ENCODE measurements around the gene MFSD2A.

Gene MFSD2A

DNA sequence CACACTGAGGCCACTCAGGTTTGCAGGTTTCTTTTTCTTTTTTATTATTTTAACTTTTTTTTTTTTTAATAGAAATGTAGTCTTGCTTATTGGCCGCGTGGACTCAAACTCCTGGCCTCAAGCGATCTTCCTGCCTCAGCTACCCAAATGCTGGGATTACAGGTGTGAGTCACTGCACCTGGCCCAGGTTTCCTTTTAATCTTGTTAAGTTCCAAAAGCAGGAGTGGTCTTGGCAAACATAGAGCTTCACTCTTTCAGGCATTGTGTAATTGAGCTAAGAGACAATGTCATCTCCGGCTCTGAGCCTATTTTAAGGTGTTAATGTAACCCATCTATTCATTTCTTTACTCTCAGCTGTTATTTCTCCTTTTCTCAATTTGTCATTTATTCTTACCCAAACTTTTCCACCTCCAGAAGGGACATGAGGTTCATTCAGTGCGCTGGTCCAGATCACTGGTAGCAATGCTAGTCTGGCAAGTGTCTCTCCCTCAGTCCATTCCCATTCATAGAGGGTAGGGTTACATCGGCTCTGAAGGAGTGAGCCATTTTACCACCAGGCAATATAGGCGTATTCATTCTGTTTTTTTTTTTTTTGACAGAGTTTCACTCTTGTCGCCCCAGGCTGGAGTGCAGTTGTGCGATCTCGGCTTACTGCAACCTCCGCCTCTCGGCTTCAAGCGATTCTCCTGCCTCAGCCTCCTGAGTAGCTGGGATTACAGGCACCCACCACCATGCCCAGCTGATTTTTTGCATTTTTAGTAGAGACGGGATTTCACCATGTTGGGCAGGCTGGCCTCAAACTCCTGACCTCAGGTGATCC lies 11.3 kb upstream of the MFSD2A start:
- H3K27ac ChIP-seq (ENCODE audit: low read length): no peak overlapping the region
- peaks cover 0 to 5% of the 10 kb centered on the region in 2 donors for H3K4me1 ChIP-seq (ENCODE audit: control insufficient read depth in 1 of 2, insufficient read depth in 2 of 2, low read length in 2 of 2)
- no peak overlapping the region for H3K4me3 ChIP-seq (ENCODE audit: low read depth in 1 of 2, low read length in 2 of 2)
- no peaks in the 10 kb centered on the region for H3K9me3 ChIP-seq (ENCODE audit: control insufficient read depth in 1 of 2, low read length in 2 of 2)
- no peaks in the 10 kb centered on the region for H3K36me3 ChIP-seq (ENCODE audit: control insufficient read depth in 1 of 2, insufficient read depth in 2 of 2, low read length in 2 of 2)
- H3K27me3 ChIP-seq (ENCODE audit: low read depth, low read length): no peaks in the 10 kb centered on the region

DNA sequence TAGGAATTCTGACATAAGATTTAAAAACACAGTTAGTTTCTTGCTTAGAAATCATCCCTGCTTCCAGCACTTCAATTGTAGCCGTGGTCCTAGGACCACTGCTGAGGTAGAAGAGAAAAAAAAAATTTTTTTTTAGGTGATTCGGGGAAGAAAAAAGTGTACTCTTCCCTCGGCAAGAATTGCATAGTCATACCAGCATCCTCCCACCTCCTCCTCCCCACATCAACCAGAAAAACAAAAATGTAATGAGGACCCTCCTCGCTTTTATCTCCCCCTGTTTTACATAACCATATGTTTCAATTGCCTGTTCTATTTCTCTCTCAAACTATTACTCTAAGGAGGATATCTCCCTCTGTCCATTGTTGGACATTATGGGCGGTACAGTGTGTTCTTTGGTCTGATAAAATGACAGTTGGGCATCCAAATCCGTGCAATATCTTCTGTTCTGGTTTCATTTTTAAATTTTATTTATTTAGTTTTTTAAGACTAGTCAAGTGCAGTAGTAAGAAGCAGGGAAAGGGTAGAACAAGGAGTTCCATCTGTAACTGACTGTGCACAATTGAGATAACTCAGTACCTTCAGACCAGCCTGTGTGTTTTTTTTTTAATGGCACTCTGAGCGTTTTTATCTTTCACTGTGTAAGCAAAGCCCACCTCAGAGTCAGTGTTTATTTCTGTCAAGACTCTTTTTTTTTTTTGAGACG lies 10.4 kb upstream of the MFSD2A start:
- Histone ChIP-seq H3K36me3 (ENCODE audit: control insufficient read depth in 1 of 2, insufficient read depth in 2 of 2, low read length in 2 of 2) (no peaks in the 10 kb centered on the region), H3K9me3 (ENCODE audit: control insufficient read depth in 1 of 2, low read length in 2 of 2) (no peaks in the 10 kb centered on the region), H3K4me1 (ENCODE audit: control insufficient read depth in 1 of 2, insufficient read depth in 2 of 2, low read length in 2 of 2) (peaks cover 0 to 5% of the 10 kb centered on the region in 2 donors), H3K27ac (ENCODE audit: low read length) (no peak overlapping the region), H3K27me3 (ENCODE audit: low read depth, low read length) (no peaks in the 10 kb centered on the region), H3K4me3 (ENCODE audit: low read depth in 1 of 2, low read length in 2 of 2) (no peak overlapping the region)

DNA sequence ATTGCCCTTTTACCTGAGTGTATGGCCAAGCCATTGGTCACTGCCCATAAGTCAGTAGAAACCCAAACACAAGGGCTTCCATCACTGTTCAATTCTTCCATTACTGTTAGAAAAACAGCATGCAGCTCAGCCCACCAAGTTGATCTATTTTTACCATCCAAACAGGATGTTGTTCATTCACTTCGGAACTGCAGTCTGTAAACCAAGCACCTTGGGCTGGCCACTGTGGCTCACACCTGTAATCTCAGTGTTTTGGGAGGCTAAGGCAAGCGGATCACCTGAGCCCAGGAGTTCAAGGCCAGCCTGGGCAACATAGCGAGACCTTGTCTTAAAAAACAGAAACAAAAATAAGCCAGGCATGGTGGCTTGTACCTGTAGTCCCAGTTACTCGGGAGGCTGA lies 8.7 kb upstream of the MFSD2A start:
- H3K4me1 ChIP-seq (ENCODE audit: control insufficient read depth in 1 of 2, insufficient read depth in 2 of 2, low read length in 2 of 2): peaks cover 0 to 5% of the 10 kb centered on the region in 2 donors
- no peak overlapping the region for H3K27ac ChIP-seq (ENCODE audit: low read length)
- no peaks in the 10 kb centered on the region for H3K36me3 ChIP-seq (ENCODE audit: control insufficient read depth in 1 of 2, insufficient read depth in 2 of 2, low read length in 2 of 2)
- no peaks in the 10 kb centered on the region for H3K9me3 ChIP-seq (ENCODE audit: control insufficient read depth in 1 of 2, low read length in 2 of 2)
- no peak overlapping the region for H3K4me3 ChIP-seq (ENCODE audit: low read depth in 1 of 2, low read length in 2 of 2)
- no peaks in the 10 kb centered on the region for H3K27me3 ChIP-seq (ENCODE audit: low read depth, low read length)

DNA sequence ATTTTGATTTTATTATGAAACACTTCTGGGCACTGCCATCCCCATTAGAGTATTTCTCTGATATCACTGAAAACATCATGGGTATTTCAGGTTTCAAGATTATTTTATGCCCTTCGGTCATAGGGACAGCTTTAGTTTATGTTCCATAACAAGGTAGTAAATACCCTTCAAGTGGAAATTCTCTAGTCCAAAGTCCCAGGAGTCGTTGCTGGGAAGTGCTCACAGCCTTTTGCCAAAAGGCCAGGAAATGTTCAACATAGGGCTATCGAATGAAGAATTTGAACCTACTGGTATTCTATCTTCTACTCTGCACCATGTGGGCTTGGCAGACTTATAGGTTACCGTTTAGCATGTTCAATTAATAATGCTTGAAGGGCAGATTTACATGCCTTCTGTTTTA lies 7.7 kb upstream of the MFSD2A start:
- Histone ChIP-seq H3K9me3 (ENCODE audit: control insufficient read depth in 1 of 2, low read length in 2 of 2) (no peaks in the 10 kb centered on the region), H3K36me3 (ENCODE audit: control insufficient read depth in 1 of 2, insufficient read depth in 2 of 2, low read length in 2 of 2) (no peaks in the 10 kb centered on the region), H3K4me1 (ENCODE audit: control insufficient read depth in 1 of 2, insufficient read depth in 2 of 2, low read length in 2 of 2) (peaks cover 0 to 13% of the 10 kb centered on the region in 2 donors), H3K27ac (ENCODE audit: low read length) (no peak overlapping the region), H3K4me3 (ENCODE audit: low read depth in 1 of 2, low read length in 2 of 2) (no peak overlapping the region), H3K27me3 (ENCODE audit: low read depth, low read length) (no peaks in the 10 kb centered on the region)

DNA sequence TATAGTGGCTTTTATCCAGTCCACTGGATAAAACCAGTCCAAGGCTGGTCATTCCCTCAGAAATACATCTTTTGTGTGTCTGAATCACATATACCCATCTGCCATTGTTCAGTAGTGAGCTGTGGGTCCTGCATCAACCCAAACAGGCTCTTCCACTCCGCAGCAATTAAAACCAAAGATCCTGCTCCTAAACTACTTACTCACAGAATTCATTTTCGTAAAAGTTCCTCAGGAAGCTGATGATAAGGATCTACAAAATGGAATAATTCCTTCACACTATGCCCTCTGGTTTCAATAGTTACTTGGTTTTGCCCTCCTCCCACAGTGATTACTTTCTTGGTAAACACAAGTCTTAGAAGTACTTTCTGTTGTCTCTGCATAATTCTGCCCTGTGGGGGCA lies 5.1 kb upstream of the MFSD2A start:
- Histone ChIP-seq H3K4me3 (ENCODE audit: low read depth in 1 of 2, low read length in 2 of 2) (no peak overlapping the region), H3K9me3 (ENCODE audit: control insufficient read depth in 1 of 2, low read length in 2 of 2) (no peaks in the 10 kb centered on the region), H3K27me3 (ENCODE audit: low read depth, low read length) (no peaks in the 10 kb centered on the region), H3K36me3 (ENCODE audit: control insufficient read depth in 1 of 2, insufficient read depth in 2 of 2, low read length in 2 of 2) (no peaks in the 10 kb centered on the region), H3K4me1 (ENCODE audit: control insufficient read depth in 1 of 2, insufficient read depth in 2 of 2, low read length in 2 of 2) (peaks cover 4 to 28% of the 10 kb centered on the region in 2 donors), H3K27ac (ENCODE audit: low read length) (no peak overlapping the region)

DNA sequence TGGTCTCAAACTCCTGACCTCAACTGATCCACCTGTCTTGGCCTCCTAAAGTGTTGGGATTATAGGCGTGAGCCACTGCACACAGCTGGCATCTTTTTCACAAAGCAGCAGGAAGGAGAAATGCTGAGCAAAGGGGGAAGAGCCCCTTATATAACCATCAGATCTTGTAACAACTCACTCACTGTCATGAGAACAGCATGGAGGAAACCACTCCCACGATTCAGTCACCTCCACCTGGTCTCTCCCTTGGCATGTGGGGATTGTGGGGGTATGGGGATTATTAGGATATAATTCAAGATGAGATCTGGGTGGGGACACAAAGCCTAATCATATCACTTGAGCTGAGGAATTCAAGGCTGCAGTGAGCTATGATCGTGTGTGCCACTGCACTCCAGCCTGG lies 3.0 kb upstream of the MFSD2A start:
- H3K9me3 ChIP-seq (ENCODE audit: control insufficient read depth in 1 of 2, low read length in 2 of 2): no peaks in the 10 kb centered on the region

DNA sequence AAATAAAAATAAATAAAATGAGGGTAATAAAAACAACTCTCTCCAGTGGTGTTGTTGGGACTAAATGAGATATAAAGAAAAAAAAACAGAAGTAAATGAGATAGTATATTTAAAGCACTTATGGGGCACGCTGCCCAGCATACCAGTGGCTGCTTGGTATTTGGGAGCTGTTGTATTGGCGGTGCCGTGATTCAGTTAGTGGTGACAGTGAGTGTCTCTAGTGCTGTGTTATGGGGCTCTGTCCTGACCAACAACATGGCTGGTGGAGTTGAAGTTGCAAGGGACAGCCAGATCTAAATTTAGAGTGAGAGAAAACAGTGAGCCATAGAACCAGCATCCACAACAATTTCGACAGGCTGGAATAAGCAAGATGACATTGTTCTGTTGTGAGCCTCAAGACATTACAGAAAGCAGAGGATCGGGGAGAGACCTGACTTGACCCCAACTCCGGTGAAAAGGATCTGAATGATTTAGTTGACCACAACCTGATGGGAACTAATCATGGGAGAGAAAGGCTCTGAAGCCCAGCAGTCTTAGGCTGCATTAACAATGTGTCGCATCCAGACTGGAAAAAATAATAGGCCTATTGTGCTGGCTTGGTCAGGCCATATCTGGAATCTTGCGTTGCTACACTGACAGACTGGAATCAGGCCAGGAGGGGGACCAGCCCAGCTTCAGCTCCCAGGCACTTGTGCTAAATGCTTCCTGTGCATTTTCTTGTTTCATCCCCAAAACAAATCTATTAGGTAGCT lies 2.4 kb upstream of the MFSD2A start:
- Histone ChIP-seq H3K36me3 (ENCODE audit: control insufficient read depth in 1 of 2, insufficient read depth in 2 of 2, low read length in 2 of 2) (no peaks in the 10 kb centered on the region), H3K27me3 (ENCODE audit: low read depth, low read length) (no peaks in the 10 kb centered on the region), H3K4me1 (ENCODE audit: control insufficient read depth in 1 of 2, insufficient read depth in 2 of 2, low read length in 2 of 2) (peaks cover 9 to 46% of the 10 kb centered on the region in 2 donors), H3K4me3 (ENCODE audit: low read depth in 1 of 2, low read length in 2 of 2) (no peak overlapping the region), H3K9me3 (ENCODE audit: control insufficient read depth in 1 of 2, low read length in 2 of 2) (no peaks in the 10 kb centered on the region), H3K27ac (ENCODE audit: low read length) (no peak overlapping the region)

More for the DNA sequence above, 3.0 kb upstream of the MFSD2A start:
- H3K4me1 ChIP-seq (ENCODE audit: control insufficient read depth in 1 of 2, insufficient read depth in 2 of 2, low read length in 2 of 2): peaks cover 9 to 46% of the 10 kb centered on the region in 2 donors
- no peaks in the 10 kb centered on the region for H3K27me3 ChIP-seq (ENCODE audit: low read depth, low read length)
- no peak overlapping the region for H3K27ac ChIP-seq (ENCODE audit: low read length)
- no peaks in the 10 kb centered on the region for H3K36me3 ChIP-seq (ENCODE audit: control insufficient read depth in 1 of 2, insufficient read depth in 2 of 2, low read length in 2 of 2)
- no peak overlapping the region for H3K4me3 ChIP-seq (ENCODE audit: low read depth in 1 of 2, low read length in 2 of 2)

DNA sequence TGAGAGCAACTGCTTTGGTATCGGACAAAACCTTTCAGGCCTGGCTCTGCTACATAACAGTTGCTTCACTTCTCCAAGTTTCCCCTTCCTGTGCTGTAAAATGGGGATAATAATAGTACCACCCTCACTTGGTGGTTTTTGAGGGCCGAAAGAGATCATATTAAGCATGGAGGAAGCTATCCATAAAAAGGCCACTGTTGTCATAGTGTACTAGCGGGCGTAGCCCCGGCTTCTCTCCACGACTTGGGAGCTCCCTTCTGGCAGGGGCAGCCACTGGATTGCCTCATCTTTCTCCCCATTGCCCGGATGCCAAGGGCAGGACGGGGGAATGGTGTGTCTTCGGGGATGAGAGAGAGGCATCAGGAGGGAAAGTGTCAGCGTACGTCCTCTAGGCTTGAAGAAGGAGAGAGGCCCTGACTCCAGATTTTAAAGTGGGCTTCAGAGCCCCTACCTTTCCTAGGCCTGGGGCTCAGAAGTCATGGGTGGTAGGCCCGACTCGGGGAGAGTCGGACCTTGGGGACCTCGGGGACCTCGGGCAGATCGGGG lies 548 bp upstream of the MFSD2A start:
- Histone ChIP-seq H3K4me1 (ENCODE audit: control insufficient read depth in 1 of 2, insufficient read depth in 2 of 2, low read length in 2 of 2) (peaks cover 9 to 46% of the 10 kb centered on the region in 2 donors), H3K27me3 (ENCODE audit: low read depth, low read length) (no peaks in the 10 kb centered on the region), H3K36me3 (ENCODE audit: control insufficient read depth in 1 of 2, insufficient read depth in 2 of 2, low read length in 2 of 2) (no peaks in the 10 kb centered on the region), H3K4me3 (ENCODE audit: low read depth in 1 of 2, low read length in 2 of 2) (peak overlapping the region in 1 of 2 donors; percentile 75), H3K9me3 (ENCODE audit: control insufficient read depth in 1 of 2, low read length in 2 of 2) (no peaks in the 10 kb centered on the region), H3K27ac (ENCODE audit: low read length) (peak overlapping the region; percentile 41)

DNA sequence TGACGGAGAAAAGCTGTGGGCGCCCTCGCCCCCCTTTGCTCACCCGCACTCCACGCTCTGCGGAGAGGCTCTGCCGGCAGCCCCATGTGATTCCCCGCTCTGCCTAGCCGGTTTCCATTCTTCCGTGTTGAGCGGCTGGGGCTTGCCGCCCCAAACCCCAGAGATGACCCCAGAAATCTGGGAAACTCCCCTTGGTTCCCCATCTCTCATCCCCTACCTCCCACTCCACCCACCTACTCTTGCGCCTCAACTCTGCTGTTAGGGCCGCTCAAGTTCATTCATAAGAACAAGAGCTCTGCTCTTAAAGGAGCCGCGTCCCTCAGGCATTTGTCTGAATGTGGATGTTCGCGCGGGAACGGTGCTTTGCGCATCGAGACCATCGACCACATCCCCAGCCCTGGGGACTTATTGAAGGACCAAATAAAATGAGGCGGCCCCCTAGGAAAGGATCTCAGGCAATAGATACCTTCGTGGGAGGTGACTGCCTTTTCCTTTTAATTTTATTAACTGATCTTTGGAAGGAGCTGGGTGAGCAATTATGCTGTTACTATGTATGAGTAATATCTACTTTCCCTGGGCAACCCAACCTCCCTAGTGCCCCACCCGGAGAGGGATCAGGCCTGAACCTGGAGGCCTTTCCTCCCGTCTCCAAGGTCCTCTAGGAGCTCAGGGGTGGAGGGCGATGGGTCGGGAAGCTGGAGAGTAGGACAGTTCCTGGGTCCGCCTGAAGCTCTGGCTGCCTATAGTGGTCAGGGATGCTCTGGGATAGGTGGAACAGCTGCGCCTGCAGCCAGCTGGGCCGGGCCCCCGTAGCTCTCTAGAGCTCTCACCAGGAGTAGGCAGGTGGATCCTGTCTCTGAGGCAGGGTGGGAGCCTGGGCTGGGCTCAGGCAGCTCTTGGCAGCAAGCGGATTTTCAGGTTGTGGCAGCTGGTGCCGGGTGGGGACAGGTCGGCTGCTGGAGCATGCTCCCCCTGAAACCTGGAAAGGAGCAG lies 898 bp downstream of the MFSD2A start:
- H3K4me1 ChIP-seq (ENCODE audit: control insufficient read depth in 1 of 2, insufficient read depth in 2 of 2, low read length in 2 of 2): peaks cover 9 to 45% of the 10 kb centered on the region in 2 donors
- H3K27ac ChIP-seq (ENCODE audit: low read length): peak overlapping the region; percentile 56
- peak overlapping the region; percentile 75 to 78 for H3K4me3 ChIP-seq (ENCODE audit: low read depth in 1 of 2, low read length in 2 of 2)
- no peaks in the 10 kb centered on the region for H3K27me3 ChIP-seq (ENCODE audit: low read depth, low read length)
- no peaks in the 10 kb centered on the region for H3K36me3 ChIP-seq (ENCODE audit: control insufficient read depth in 1 of 2, insufficient read depth in 2 of 2, low read length in 2 of 2)
- no peaks in the 10 kb centered on the region for H3K9me3 ChIP-seq (ENCODE audit: control insufficient read depth in 1 of 2, low read length in 2 of 2)

DNA sequence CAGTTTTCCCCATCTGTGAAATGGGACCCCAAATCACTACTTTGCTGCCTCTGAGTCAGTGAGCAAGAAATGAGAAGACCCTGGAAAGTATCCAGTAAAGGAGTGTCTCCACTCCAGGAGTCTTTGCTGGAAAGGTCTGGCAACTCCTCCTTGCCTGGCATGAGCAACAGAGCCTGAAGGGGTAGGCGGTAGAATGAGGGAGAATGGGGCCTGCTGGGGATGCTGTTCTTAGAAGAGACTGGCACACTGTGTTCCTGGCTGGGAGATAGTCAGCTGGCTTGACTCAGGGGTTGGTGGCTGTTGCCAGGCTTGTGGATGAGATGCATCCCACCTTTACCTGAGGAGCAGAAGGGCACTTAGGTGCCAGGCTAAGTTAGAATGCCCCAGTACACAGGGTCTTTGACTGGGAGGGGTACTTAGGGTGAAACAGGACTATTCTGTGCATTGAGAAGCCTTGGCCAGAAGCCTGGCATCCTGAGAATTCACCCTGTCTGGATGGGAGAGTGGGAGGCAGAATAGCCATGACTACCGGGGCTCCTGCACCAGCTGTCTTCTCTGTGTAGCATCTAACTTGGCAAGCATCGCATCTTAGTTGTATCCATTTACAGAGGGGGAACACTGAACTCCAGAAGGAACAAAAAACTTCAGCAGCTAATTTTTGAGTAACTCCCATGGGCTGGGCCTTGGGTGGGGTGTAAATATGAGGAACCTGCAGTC lies 2.5 kb downstream of the MFSD2A start:
- Histone ChIP-seq H3K27me3 (ENCODE audit: low read depth, low read length) (no peaks in the 10 kb centered on the region), H3K4me1 (ENCODE audit: control insufficient read depth in 1 of 2, insufficient read depth in 2 of 2, low read length in 2 of 2) (peaks cover 9 to 33% of the 10 kb centered on the region in 2 donors), H3K4me3 (ENCODE audit: low read depth in 1 of 2, low read length in 2 of 2) (no peak overlapping the region), H3K36me3 (ENCODE audit: control insufficient read depth in 1 of 2, insufficient read depth in 2 of 2, low read length in 2 of 2) (no peaks in the 10 kb centered on the region), H3K27ac (ENCODE audit: low read length) (no peak overlapping the region), H3K9me3 (ENCODE audit: control insufficient read depth in 1 of 2, low read length in 2 of 2) (no peaks in the 10 kb centered on the region)
